ENCODE measurements around the gene TCF12.

TCF12 gene

GRCh38 chr15:57326196-57326595, 407.8 kb downstream of the TCF12 start:
- DNase-seq, result no peak

- no peak for DNase-seq
These were observed 409.6 kb downstream of the TCF12 start for GRCh38 chr15:57327985-57328471.

- DNase-seq, result no peak
These were observed 410.0 kb downstream of the TCF12 start for GRCh38 chr15:57328479-57328878.

- no peak for DNase-seq
These were observed 410.5 kb downstream of the TCF12 start for GRCh38 chr15:57328897-57329296.

- DNase-seq, result no peak
These were observed 411.3 kb downstream of the TCF12 start for GRCh38 chr15:57329582-57330367.

GRCh38 chr15:57330619-57331340, 412.3 kb downstream of the TCF12 start:
- no peak for DNase-seq

GRCh38 chr15:57332326-57332725, 413.9 kb downstream of the TCF12 start:
- DNase-seq, result no peak

- no peak for DNase-seq
These were observed 415.0 kb downstream of the TCF12 start for GRCh38 chr15:57333487-57333886.

GRCh38 chr15:57334257-57334656, 415.8 kb downstream of the TCF12 start:
- DNase-seq, result no peak

GRCh38 chr15:57335293-57335715, 416.9 kb downstream of the TCF12 start:
- DNase-seq, result no peak

GRCh38 chr15:57335719-57336118, 417.3 kb downstream of the TCF12 start:
- no peak for DNase-seq

GRCh38 chr15:57337868-57338411, 419.5 kb downstream of the TCF12 start:
- DNase-seq, result no peak

GRCh38 chr15:57339321-57339720, 420.9 kb downstream of the TCF12 start:
- DNase-seq, result no peak

Measured in CD4-positive, alpha-beta T cell treated with Interferon alpha-2 for 1 hour (primary cell).